ENCODE data around the gene VWA2. TPM values are rescaled to one million over a fixed set of nuclear protein-coding genes. Genes with fewer than 3 reads are reported as not detected.

The VWA2 gene
- total RNA-seq, 1 donor from 2014 or later = not detected

DNA sequence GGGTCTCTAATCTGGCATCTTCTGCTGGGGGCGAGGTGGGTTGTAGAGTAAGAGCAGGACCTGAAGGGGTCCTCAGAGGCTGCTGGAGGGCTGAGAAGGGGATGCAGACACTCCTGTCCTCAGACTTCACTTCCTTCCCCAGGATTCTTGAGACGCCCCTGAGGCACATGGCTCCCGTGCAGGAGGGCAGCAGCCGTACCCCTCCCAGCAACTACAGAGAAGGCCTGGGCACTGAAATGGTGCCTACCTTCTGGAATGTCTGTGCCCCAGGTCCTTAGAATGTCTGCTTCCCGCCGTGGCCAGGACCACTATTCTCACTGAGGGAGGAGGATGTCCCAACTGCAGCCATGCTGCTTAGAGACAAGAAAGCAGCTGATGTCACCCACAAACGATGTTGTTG lies 52.0 kb downstream of the VWA2 start:
- TF ChIP-seq, protein P1, sequence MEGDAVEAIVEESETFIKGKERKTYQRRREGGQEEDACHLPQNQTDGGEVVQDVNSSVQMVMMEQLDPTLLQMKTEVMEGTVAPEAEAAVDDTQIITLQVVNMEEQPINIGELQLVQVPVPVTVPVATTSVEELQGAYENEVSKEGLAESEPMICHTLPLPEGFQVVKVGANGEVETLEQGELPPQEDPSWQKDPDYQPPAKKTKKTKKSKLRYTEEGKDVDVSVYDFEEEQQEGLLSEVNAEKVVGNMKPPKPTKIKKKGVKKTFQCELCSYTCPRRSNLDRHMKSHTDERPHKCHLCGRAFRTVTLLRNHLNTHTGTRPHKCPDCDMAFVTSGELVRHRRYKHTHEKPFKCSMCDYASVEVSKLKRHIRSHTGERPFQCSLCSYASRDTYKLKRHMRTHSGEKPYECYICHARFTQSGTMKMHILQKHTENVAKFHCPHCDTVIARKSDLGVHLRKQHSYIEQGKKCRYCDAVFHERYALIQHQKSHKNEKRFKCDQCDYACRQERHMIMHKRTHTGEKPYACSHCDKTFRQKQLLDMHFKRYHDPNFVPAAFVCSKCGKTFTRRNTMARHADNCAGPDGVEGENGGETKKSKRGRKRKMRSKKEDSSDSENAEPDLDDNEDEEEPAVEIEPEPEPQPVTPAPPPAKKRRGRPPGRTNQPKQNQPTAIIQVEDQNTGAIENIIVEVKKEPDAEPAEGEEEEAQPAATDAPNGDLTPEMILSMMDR (IDR thresholded peaks at IDR 0.05) = no peak
- no peaks in the 10 kb centered on the region for H3K27me3 Mint-ChIP-seq
- no peak for ATAC-seq (ENCODE audit: low read depth)
- H3K36me3 Mint-ChIP-seq (ENCODE audit: low read depth) = peaks cover 19% of the 10 kb centered on the region
- H3K4me1 Mint-ChIP-seq = no peaks in the 10 kb centered on the region
- no peak for DNase-seq
- peaks cover 10% of the 10 kb centered on the region for H3K9me3 Mint-ChIP-seq
- H3K4me3 Mint-ChIP-seq = no peak overlapping the region
- CTCF ChIA-PET = no interaction called here
- no peak overlapping the region for H3K27ac Mint-ChIP-seq
- POLR2A ChIA-PET = no interaction called here
- intact Hi-C loops (cut with micrococcal nuclease) = no loop called here

DNA sequence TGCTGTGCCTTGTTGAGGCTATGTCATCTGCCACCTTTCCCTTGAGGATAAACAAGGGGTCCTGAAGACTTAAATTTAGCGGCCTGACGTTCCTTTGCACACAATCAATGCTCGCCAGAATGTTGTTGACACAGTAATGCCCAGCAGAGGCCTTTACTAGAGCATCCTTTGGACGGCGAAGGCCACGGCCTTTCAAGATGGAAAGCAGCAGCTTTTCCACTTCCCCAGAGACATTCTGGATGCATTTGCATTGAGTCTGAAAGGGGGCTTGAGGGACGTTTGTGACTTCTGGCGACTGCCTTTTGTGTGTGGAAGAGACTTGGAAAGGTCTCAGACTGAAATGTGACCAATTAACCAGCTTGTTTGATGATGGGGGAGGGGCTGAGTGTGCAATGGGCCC lies 52.5 kb downstream of the VWA2 start:
- TF ChIP-seq, protein P1 (IDR thresholded peaks at IDR 0.05) = no peak
- CTCF ChIA-PET = no interaction called here
- no peaks in the 10 kb centered on the region for H3K27me3 Mint-ChIP-seq

DNA sequence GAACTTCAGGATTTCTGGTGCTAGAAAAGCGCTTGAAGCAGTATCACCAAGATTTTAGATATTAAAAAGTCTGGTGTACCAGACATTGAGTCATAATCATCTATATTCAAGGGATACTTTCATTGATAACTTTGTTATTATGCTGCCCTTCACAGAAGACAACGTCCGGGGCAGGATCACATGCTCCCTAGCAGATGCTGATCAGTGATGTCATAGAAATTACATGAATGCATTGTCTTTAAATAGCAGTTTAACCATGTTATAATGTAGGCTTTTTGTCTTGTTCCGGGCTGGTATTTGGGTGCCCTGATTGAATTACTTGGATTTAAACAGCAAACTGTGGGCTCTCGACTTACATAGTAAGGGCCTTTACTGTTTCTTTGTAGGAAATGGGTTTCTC lies 54.0 kb downstream of the VWA2 start:
- ChIA-PET CTCF (interaction anchor here (1.5 kb wide), 1 partner anchor 11 kb away, joined by 7 read pairs; no protein-coding TSS in a partner anchor), POLR2A (no interaction called here)
- intact Hi-C loops (cut with micrococcal nuclease) = no loop called here
- Mint-ChIP-seq H3K27ac (no peak overlapping the region), H3K27me3 (no peaks in the 10 kb centered on the region), H3K36me3 (ENCODE audit: low read depth) (peaks cover 36% of the 10 kb centered on the region), H3K9me3 (peaks cover 11% of the 10 kb centered on the region), H3K4me3 (no peak overlapping the region), H3K4me1 (no peaks in the 10 kb centered on the region)
- TF ChIP-seq, protein P1 (IDR thresholded peaks at IDR 0.05) = no peak
- DNase-seq (no peak), ATAC-seq (ENCODE audit: low read depth) (no peak)

More for the DNA sequence above, 52.5 kb downstream of the VWA2 start:
- intact Hi-C loops (cut with micrococcal nuclease) = no loop called here
- Mint-ChIP-seq H3K36me3 (ENCODE audit: low read depth) (peaks cover 23% of the 10 kb centered on the region), H3K4me1 (no peaks in the 10 kb centered on the region), H3K27ac (no peak overlapping the region), H3K4me3 (no peak overlapping the region), H3K9me3 (peaks cover 11% of the 10 kb centered on the region)
- POLR2A ChIA-PET = no interaction called here
- DNase-seq = no peak
- ATAC-seq (ENCODE audit: low read depth) = no peak

DNA sequence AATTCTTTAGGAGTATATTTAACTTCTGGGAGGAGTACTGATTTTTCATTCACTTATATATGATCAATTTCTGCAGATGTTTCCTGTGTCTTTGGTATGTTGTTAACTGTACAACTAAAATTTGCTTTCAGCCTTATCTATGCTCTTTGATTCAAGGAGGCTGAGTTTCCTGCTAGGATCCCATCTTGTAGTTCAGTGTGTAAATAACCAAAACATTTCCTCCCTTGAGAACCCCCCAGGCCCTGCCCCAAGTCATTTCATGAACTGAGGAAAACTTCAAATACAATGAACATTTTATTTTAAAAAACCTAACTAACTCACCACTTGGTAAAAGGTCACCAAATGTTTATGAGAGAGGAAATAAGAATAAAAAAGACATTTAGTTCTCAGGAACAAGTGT lies 55.5 kb downstream of the VWA2 start:
- Mint-ChIP-seq H3K27ac (no peak overlapping the region), H3K36me3 (ENCODE audit: low read depth) (peaks cover 49% of the 10 kb centered on the region), H3K4me1 (no peaks in the 10 kb centered on the region), H3K9me3 (peaks cover 11% of the 10 kb centered on the region), H3K27me3 (no peaks in the 10 kb centered on the region), H3K4me3 (no peak overlapping the region)
- TF ChIP-seq, protein P1 (IDR thresholded peaks at IDR 0.05) = no peak
- intact Hi-C loops (cut with micrococcal nuclease) = no loop called here
- DNase-seq (no peak), ATAC-seq (ENCODE audit: low read depth) (no peak)
- CTCF ChIA-PET = interaction anchor here (0.7 kb wide), 1 partner anchor 331 kb away, joined by 3 read pairs; no protein-coding TSS in a partner anchor
- POLR2A ChIA-PET = no interaction called here

DNA sequence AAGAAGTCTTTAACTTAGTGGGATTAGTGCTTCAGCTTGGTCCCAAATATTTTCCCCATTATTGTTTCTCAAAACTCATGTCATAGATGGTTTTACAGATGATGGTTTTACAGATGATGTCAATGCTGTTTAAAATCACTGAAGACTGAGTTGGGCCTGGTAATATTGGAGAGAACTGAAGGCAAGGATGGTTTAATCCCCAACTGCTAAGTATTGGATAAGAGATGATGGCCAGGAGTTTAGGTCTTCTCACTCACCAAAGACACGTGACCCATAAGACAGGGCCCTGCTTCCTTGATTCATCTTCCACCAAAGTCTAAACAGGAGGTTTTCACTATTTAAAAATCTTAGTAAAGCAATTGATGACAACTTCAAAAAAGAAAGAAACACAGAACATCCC lies 56.3 kb downstream of the VWA2 start:
- Mint-ChIP-seq H3K4me1 (no peaks in the 10 kb centered on the region), H3K9me3 (peaks cover 11% of the 10 kb centered on the region), H3K27ac (no peak overlapping the region), H3K36me3 (ENCODE audit: low read depth) (peaks cover 57% of the 10 kb centered on the region), H3K27me3 (no peaks in the 10 kb centered on the region), H3K4me3 (no peak overlapping the region)
- no peak for DNase-seq
- ChIA-PET CTCF (no interaction called here), POLR2A (no interaction called here)
- intact Hi-C loops (cut with micrococcal nuclease) = no loop called here
- TF ChIP-seq, protein P1 (IDR thresholded peaks at IDR 0.05) = no peak
- no peak for ATAC-seq (ENCODE audit: low read depth)

Data from activated B cell treated with CpG ODN at 0.5 μM for 24 hours (primary cell).